Measurements from ENCODE around the gene ACSS2. TPM values are rescaled to one million over a fixed set of nuclear protein-coding genes. Genes with fewer than 3 reads are reported as not detected.

The ACSS2 gene
- total and polyA plus RNA-seq, 10 of the 15 experiments (the other 5 are each of a cell fraction or from before 2014, with no cell fraction given), result 2.8 to 37.2 (median 24.2) TPM

DNA sequence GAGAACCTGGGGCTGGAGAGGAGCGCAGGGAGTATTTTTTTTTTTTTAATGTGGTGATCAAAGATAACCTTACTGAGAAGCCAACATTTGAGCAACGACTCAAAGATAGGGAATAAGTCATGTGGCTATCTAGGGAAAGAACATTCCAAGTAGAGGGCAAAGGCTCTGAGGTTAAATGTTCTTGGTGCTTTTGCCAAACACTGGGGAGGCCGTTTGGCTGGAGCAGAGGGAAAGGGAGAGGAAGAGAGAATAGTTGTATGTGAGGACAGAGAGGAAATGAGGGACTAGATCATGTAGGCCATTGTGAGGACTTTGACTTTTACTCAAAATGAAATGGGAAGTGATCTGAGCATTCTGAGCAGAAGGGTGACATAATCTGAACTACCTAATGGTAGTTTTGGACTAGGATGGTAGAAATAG lies 27.8 kb downstream of the ACSS2 start (continued):
- TF ChIP-seq, protein P1, sequence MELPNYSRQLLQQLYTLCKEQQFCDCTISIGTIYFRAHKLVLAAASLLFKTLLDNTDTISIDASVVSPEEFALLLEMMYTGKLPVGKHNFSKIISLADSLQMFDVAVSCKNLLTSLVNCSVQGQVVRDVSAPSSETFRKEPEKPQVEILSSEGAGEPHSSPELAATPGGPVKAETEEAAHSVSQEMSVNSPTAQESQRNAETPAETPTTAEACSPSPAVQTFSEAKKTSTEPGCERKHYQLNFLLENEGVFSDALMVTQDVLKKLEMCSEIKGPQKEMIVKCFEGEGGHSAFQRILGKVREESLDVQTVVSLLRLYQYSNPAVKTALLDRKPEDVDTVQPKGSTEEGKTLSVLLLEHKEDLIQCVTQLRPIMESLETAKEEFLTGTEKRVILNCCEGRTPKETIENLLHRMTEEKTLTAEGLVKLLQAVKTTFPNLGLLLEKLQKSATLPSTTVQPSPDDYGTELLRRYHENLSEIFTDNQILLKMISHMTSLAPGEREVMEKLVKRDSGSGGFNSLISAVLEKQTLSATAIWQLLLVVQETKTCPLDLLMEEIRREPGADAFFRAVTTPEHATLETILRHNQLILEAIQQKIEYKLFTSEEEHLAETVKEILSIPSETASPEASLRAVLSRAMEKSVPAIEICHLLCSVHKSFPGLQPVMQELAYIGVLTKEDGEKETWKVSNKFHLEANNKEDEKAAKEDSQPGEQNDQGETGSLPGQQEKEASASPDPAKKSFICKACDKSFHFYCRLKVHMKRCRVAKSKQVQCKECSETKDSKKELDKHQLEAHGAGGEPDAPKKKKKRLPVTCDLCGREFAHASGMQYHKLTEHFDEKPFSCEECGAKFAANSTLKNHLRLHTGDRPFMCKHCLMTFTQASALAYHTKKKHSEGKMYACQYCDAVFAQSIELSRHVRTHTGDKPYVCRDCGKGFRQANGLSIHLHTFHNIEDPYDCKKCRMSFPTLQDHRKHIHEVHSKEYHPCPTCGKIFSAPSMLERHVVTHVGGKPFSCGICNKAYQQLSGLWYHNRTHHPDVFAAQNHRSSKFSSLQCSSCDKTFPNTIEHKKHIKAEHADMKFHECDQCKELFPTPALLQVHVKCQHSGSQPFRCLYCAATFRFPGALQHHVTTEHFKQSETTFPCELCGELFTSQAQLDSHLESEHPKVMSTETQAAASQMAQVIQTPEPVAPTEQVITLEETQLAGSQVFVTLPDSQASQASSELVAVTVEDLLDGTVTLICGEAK (IDR thresholded peaks at IDR 0.05; ENCODE audit: borderline replicate concordance), result no peak
- TF ChIP-seq ESRRA (IDR thresholded peaks at IDR 0.05; ENCODE audit: low read length), result no peak
- TF ChIP-seq, protein P2, sequence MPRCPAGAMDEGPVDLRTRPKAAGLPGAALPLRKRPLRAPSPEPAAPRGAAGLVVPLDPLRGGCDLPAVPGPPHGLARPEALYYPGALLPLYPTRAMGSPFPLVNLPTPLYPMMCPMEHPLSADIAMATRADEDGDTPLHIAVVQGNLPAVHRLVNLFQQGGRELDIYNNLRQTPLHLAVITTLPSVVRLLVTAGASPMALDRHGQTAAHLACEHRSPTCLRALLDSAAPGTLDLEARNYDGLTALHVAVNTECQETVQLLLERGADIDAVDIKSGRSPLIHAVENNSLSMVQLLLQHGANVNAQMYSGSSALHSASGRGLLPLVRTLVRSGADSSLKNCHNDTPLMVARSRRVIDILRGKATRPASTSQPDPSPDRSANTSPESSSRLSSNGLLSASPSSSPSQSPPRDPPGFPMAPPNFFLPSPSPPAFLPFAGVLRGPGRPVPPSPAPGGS (IDR thresholded peaks at IDR 0.05; ENCODE audit: borderline replicate concordance, insufficient read depth, low read depth, low read length, poor library complexity, severe bottlenecking), result no peak
- no peak for TF ChIP-seq PAX8 (IDR thresholded peaks at IDR 0.05)
- TF ChIP-seq CHD1 (IDR thresholded peaks at IDR 0.05; ENCODE audit: low read depth, low read length), result no peak
- TF ChIP-seq ZNF622 (IDR thresholded peaks at IDR 0.05), result no peak
- peak; percentile 88 for TF ChIP-seq ATF7 (IDR thresholded peaks at IDR 0.05; ENCODE audit: low read depth)
- TF ChIP-seq SREBF1 (IDR thresholded peaks at IDR 0.05; ENCODE audit: low read length), result no peak
- no peak for TF ChIP-seq MYB (IDR thresholded peaks at IDR 0.05; ENCODE audit: borderline replicate concordance, low read depth, low read length)
- TF ChIP-seq BHLHE40 (IDR thresholded peaks at IDR 0.05; ENCODE audit: borderline replicate concordance in 1 of 2, low read depth in 2 of 2, low read length in 1 of 2), result no peak
- TF ChIP-seq RELA (IDR thresholded peaks at IDR 0.05; ENCODE audit: borderline replicate concordance, partially characterized antibody), result no peak
- TF ChIP-seq, protein P3, sequence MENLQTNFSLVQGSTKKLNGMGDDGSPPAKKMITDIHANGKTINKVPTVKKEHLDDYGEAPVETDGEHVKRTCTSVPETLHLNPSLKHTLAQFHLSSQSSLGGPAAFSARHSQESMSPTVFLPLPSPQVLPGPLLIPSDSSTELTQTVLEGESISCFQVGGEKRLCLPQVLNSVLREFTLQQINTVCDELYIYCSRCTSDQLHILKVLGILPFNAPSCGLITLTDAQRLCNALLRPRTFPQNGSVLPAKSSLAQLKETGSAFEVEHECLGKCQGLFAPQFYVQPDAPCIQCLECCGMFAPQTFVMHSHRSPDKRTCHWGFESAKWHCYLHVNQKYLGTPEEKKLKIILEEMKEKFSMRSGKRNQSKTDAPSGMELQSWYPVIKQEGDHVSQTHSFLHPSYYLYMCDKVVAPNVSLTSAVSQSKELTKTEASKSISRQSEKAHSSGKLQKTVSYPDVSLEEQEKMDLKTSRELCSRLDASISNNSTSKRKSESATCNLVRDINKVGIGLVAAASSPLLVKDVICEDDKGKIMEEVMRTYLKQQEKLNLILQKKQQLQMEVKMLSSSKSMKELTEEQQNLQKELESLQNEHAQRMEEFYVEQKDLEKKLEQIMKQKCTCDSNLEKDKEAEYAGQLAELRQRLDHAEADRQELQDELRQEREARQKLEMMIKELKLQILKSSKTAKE (IDR thresholded peaks at IDR 0.05; ENCODE audit: low read depth, poor library complexity, severe bottlenecking), result no peak
- TF ChIP-seq HDGF (IDR thresholded peaks at IDR 0.05), result no peak
- no peak for TF ChIP-seq GABPA (IDR thresholded peaks at IDR 0.05; ENCODE audit: low read depth)
- TF ChIP-seq, protein P4, sequence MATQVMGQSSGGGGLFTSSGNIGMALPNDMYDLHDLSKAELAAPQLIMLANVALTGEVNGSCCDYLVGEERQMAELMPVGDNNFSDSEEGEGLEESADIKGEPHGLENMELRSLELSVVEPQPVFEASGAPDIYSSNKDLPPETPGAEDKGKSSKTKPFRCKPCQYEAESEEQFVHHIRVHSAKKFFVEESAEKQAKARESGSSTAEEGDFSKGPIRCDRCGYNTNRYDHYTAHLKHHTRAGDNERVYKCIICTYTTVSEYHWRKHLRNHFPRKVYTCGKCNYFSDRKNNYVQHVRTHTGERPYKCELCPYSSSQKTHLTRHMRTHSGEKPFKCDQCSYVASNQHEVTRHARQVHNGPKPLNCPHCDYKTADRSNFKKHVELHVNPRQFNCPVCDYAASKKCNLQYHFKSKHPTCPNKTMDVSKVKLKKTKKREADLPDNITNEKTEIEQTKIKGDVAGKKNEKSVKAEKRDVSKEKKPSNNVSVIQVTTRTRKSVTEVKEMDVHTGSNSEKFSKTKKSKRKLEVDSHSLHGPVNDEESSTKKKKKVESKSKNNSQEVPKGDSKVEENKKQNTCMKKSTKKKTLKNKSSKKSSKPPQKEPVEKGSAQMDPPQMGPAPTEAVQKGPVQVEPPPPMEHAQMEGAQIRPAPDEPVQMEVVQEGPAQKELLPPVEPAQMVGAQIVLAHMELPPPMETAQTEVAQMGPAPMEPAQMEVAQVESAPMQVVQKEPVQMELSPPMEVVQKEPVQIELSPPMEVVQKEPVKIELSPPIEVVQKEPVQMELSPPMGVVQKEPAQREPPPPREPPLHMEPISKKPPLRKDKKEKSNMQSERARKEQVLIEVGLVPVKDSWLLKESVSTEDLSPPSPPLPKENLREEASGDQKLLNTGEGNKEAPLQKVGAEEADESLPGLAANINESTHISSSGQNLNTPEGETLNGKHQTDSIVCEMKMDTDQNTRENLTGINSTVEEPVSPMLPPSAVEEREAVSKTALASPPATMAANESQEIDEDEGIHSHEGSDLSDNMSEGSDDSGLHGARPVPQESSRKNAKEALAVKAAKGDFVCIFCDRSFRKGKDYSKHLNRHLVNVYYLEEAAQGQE (IDR thresholded peaks at IDR 0.05; ENCODE audit: low read depth, low read length), result no peak
- TF ChIP-seq NR2F1 (conservative IDR thresholded peaks at IDR 0.05), result no peak
- no peak for TF ChIP-seq POLR2A (IDR thresholded peaks at IDR 0.05; ENCODE audit: low read depth, low read length)
- TF ChIP-seq, protein P5, sequence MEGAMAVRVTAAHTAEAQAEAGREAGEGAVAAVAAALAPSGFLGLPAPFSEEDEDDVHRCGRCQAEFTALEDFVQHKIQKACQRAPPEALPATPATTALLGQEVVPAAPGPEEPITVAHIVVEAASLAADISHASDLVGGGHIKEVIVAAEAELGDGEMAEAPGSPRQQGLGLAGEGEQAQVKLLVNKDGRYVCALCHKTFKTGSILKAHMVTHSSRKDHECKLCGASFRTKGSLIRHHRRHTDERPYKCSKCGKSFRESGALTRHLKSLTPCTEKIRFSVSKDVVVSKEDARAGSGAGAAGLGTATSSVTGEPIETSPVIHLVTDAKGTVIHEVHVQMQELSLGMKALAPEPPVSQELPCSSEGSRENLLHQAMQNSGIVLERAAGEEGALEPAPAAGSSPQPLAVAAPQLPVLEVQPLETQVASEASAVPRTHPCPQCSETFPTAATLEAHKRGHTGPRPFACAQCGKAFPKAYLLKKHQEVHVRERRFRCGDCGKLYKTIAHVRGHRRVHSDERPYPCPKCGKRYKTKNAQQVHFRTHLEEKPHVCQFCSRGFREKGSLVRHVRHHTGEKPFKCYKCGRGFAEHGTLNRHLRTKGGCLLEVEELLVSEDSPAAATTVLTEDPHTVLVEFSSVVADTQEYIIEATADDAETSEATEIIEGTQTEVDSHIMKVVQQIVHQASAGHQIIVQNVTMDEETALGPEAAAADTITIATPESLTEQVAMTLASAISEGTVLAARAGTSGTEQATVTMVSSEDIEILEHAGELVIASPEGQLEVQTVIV (IDR thresholded peaks at IDR 0.05; ENCODE audit: borderline replicate concordance, partially characterized antibody), result no peak

All from GM12878 (cell line).